ENCODE measurements around the gene KY.

GRCh38 chr3:134652886-134653630 is 2.2 kb upstream of the KY start:
- TF ChIP-seq, protein P1, sequence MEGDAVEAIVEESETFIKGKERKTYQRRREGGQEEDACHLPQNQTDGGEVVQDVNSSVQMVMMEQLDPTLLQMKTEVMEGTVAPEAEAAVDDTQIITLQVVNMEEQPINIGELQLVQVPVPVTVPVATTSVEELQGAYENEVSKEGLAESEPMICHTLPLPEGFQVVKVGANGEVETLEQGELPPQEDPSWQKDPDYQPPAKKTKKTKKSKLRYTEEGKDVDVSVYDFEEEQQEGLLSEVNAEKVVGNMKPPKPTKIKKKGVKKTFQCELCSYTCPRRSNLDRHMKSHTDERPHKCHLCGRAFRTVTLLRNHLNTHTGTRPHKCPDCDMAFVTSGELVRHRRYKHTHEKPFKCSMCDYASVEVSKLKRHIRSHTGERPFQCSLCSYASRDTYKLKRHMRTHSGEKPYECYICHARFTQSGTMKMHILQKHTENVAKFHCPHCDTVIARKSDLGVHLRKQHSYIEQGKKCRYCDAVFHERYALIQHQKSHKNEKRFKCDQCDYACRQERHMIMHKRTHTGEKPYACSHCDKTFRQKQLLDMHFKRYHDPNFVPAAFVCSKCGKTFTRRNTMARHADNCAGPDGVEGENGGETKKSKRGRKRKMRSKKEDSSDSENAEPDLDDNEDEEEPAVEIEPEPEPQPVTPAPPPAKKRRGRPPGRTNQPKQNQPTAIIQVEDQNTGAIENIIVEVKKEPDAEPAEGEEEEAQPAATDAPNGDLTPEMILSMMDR (IDR thresholded peaks at IDR 0.05) = no peak
- no peak for TF ChIP-seq POLR2A (IDR thresholded peaks at IDR 0.05)
